ENCODE results near the gene MS4A4E.
"Not testable (repeated sequence)": the region's sequence is repeated elsewhere in the genome, so short reads cannot be mapped to it uniquely, and the experiment has no call there.

Gene MS4A4E

DNA sequence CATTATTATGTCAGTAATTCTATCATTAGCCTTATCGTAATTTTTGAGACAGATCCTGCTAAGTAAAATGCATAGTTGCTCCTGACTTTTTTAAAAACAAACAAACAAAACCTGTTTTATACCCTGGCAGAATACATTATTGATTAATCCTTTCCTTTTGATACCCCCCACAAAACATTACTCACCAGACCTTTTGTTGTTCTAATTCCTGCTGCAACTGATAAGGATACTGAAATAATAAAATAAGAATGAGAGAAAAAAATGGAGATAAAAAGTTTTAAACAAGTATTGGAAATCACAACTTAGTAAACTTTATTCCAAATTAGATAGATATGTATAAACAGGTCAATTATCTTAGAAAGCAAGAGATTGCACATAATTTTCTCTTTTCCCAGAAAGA, 28.6 kb downstream of the MS4A4E start:
- DNase-seq, result no peak

DNA sequence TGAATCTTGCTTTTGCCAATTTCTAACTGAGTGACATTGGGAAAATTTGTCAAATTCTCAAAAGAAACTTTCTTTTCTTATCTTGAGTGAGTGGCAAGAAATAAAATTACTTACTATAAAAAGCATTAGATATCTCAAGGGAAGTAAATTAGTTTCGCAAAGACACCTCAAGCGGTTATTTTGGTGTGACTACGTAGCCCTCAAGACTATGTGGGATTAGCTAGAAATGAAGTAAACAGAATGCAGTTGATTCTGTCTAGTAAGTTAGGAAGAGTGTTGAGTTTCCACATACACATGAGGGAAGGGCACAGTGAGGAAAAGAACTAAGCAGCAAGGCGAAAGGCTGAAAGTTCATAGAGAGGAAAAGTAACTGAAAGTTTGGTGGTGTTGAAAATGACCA, 31.7 kb downstream of the MS4A4E start:
- no peak for DNase-seq

DNA sequence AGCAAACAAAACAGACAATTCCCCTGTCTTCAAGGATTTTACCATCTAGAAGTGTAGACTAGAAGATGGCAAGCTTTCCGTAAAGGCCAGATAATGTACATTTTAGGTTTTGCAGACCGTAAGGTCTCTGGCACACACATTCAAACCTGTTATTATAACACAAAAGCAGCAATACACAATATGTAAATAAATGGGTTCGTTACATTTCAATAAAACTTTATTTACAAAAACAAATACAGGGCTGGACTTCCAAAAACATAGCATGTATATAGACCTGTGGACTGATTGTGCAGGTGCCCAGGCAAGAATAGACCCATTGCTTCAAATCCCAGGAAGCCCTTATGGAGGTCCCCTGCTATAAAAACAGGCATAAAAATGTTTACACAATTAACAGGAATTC, 33.0 kb downstream of the MS4A4E start:
- no peak for DNase-seq

DNA sequence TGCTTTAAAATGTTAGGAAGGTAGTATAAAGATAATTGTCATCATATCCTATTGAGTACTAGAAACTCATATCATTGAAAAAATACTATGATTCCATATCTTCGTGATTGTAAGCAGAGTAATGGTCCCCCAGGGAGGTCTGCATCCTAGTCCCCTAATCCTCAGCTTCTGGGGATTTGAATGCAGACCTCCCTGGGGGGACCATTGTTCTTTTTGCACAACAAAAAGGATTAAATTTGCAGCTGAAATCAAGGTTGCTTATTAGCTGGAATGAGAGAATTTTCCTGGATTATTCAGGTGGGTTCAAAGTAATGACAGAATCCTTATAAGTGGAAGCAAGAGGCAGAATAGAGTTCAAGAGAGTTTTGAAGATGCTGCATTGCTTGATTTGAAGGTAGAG, 34.0 kb downstream of the MS4A4E start:
- DNase-seq, result no peak

DNA sequence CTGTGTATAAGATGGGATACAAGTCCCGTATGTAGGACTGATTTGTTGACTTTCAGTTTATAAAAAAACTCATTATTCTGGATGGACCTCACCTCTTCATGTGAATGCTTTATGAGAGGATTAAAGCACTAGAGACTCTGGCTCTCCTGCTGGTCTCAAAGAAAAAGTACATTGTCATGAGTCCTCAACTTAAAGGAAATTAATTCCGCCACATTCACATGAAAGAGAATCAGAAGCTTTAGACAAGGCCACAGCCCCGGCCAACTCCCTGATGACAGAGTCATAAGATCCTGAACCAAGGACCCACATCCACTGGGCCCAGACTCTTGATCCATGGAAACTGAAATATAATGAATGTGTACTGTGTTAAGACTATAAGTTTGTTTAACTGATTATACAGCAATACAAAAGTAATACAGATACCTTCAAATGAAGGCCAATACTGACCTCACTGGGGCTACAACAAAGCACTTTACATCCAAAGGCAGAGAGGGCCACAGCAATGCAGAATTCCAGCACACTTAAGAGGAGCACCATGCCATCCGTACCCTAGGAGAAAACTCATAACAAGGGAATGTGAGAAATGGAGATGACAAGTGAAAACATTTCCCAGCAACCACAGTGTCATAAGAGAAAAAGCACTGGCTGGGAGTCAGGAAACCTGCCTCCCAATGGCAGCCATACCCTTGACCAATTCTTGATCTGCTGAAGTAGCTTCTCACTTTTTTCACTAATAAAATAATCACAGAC, 34.6 kb downstream of the MS4A4E start:
- DNase-seq, result no peak

DNA sequence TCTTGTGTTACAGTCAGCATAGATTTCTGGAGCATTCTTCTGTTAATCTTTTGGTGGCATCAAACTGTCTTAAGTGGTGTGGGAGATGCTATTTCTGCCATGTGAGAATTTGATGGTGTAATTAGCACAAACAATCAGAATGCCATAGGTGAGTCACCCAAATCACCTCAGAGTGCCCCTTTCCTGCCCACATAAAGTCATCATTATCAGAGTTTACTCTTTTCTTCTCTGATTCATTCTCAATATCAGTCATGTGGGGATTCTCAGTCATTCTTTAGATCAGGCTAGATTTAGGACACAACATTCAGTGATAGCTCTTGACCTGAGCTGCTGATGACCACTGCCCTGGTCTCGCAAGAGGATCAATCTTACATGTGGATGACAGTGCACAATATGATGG, 36.3 kb downstream of the MS4A4E start:
- DNase-seq, result no peak

DNA sequence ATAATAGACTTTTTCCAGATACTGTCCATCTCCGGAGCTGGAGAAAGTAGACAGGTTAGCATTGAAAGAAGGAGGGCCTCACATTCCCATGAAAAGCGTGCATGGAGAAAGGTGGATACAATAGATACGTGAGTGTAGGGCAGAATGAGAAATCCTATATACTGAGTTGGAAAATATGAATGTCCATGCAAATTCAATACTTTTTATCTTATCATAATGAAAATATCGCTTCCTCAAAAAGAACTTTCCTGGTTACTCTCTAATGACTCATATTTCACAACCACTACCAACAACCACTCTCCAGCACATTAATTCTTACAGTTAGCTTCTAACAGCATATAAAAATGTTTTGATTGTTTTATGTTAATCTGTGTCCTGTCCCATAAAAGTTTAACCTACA, 38.0 kb downstream of the MS4A4E start:
- no peak for DNase-seq

DNA sequence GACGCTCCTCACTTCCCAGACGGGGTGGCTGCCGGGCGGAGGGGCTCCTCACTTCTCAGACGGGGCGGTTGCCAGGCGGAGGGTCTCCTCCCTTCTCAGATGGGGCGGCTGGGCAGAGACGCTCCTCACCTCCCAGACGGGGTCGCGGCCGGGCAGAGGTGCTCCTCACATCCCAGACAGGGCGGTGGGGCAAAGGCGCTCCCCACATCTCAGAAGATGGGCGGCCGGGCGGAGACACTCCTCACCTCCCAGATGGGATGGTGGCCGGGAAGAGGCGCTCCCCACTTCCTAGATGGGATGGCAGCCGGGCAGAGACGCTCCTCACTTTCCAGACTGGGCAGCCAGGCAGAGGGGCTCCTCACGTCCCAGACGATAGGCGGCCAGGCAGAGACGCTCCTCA, 41.6 kb downstream of the MS4A4E start:
- DNase-seq, result not testable (repeated sequence)

DNA sequence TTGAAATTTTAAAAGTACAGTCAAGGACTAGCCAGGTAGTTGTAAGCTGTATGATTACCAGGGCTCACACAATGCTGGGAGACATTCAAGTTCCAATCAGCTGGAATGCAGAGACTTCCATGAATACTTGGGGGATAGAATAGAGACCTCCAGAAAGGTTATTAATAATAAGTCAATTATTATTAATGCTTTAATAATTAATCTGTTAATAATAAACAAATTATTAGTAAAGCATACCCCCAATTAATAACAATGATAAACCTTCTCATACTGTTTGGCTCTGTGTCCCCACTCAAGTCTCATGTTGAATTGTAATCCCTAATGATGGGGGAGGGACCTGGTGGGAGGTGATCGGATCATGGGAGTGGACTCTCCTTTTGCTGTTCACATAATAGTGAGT, 45.5 kb downstream of the MS4A4E start:
- no peak for DNase-seq

DNA sequence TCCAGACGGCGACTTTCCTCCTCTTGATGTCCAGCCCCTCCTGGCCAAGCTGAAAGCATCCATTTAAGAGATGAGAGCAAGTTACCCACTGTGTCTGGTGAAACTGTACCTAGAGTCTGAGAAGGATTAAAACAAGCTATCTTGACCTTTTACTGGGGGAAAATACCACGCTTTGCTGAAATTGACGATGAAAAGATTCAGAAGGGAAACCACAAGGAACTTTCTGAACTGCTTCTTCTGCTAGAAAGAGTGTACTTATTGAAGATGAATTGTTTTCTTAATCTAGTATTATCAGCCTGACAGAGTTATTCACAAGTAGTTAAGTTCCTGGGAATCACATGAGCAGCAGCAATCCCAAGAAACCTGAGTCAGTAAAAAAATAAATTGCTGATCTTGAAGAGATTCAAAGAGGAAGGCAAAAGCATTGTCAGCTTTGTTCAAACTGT, 47.0 kb downstream of the MS4A4E start:
- DNase-seq, result no peak

DNA sequence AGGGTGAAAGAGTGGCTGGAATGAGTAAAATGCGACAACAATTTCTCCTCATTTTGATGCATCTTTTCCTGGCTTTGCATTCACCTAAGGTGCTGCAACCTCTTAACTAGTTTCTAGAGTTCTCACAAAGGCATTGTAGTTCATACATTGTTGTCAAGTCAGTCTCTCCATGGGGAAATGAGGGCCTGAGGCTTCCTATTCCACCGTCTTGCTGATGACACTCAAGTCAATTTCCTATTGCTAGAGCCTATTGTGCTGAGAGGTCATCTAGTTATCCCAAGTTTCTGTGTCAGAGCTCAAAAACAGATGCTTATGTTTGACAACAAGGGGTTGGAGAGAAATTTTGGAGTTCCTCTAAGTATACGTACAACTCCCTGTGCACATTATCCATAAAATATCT, 48.4 kb downstream of the MS4A4E start:
- no peak for DNase-seq

DNA sequence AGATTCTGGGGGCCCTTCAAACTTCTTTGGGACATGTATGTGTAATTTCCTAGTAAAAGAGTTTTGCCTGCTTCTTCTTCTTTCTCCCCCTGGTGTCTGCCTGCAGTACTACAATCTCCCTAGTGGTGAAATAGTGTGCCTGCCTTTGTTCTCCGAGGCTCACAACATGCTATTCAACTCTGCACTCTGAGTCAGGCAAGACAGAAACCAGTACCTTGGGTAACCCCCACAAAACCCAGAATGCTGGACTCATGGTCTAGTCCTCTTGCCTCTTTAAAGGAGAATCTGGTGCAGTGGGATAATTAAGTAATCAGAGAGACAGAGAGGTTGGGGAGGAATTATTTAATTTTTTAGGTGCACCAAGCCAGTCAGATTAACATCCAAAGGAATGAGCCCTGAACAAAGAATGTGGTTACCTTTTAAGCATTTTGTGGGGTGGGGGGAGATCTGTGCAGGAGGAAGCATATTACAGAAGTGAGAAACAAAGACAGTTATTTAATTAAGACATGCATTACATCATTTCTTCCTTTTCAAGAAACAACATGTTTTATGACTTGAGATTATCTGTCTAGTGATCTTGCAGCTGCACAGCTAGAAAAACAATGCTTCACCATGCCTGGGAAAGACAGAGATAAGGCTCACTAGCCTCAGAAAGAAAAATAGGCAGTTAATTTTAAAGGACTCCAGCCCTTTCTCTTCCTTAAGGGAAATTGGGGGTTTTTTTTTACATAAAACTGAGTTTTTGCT, 49.1 kb downstream of the MS4A4E start:
- no peak for DNase-seq

DNA sequence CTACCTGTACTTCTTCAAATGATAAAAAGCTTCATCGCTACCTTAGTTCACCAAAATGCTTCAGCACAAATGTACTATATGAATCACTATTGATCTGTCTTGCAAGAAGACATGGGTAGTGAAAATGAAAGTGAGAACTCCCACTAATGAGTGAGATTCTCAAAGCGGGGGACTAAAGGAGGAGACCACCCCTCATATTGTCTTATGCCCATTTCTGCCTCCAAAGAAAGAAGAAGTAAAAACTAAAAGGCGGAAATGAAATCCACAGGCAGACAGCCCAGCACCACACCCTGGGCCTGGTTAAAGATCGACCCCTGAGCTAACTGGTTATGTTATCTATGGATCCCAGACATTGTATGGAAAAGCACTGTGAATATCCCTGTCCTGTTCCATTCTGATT, 50.4 kb downstream of the MS4A4E start:
- DNase-seq, result not testable (repeated sequence)

DNA sequence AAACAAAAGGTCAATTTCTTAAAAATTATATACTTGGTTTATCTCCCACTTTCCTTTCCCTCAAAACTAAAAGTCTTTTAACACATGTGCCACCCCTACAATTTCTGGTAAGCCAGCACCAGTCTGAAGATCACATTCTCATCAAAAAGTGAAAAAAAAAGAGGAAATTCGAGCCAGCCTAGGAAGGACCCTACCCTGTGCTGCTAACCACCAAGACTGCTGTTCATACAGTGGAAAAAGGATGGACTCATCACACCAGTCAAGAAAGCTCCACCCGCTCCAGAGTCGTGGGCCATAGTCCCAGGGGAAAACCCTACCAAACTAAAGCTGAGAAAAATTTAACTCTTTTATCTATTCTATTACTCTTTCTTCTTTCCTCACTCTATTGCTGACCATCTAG, 54.5 kb downstream of the MS4A4E start:
- not testable (repeated sequence) for DNase-seq

DNA sequence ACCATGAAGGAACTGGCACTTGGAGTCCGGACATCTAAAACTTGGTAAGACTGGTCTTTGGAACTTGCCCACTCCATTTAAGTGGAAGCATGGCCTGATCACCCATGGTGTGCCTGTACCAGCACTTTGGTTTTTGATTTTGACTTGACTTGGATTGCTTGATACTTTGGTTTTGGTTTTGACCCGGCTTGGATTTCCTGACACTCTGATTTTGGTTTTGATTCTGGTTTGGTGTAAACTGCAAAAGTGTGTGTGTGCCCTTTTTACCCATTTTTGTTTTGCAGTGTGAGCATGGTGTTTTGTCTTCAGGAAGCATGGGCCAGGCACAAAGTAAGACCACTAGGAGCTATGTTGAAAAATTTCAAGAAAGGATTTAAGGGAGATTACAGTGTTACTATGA, 56.8 kb downstream of the MS4A4E start:
- not testable (repeated sequence) for DNase-seq

DNA sequence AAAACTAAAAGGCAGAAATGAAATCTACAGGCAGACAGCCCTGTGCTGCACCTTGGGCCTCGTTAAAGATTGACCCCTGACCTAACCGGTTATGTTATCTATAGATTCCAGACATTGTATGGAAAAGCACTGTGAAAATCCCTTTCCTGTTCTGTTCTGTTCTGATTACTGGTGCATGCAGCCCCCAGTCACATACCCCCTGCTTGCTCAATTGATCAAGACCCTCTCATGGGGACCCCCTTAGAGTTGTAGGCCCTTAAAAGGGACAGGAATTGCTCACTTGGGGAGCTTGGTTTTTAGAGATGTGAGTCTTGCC, 57.5 kb downstream of the MS4A4E start:
- not testable (repeated sequence) for DNase-seq

DNA sequence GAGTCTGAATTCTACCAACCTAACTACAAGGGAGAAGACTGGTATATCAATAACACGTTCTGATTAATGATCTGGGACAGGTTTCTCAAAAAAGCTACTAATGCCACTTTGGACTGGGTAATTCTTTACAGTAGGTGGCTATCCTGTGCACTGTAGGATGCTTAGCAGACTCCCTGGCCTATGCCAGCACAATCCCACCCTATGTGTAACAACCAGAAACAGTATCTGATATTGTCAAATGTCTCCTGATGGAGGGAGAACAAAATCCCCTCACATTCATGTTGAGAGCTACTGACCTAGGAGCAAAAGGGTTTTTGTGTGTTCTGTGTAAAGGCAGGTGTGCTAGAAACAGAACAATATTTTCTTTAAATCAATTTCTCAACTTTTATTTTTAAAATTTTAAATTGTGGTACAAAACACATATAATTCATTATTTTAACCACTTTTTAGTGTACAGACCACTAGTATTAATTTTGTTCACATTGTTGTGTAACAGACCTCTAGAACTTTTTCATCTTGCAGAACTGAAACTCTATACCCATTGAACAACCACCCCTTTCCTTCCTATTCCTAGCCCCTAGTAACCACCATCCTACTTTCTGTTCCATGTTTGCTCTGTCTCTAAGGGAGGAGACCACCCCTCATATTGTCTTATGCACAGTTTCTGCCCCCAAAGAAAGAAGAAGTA, 58.0 kb downstream of the MS4A4E start:
- DNase-seq, result no peak

DNA sequence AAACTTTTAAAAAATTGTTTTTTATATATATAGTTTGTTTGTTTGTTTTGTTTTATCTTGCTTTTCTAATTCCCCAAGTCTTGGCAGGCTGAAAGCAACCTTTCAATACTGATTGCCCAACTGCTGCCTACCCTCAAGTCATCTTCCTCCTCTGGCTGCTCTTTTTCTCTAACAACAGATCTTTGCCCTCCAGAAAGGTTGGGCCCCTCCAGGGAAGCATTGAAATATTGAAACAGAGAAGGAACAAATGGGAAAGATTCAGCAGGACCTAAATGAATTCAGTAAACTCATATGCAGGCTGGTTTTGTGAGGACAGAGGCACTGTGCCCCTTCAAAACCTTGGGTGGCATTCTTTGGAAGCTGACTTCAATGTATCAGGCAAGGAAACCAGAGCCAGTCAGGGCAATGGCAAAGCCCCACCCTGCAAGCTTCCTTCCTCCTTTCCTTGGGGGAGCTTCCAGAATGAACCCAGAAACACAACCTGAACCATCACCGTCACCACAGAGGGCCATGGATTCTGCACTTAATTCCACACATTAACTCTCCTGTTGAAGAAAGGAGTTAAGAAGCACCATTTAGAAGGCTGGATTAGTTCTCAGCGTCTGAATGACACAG, 59.2 kb downstream of the MS4A4E start:
- DNase-seq, result no peak

DNA sequence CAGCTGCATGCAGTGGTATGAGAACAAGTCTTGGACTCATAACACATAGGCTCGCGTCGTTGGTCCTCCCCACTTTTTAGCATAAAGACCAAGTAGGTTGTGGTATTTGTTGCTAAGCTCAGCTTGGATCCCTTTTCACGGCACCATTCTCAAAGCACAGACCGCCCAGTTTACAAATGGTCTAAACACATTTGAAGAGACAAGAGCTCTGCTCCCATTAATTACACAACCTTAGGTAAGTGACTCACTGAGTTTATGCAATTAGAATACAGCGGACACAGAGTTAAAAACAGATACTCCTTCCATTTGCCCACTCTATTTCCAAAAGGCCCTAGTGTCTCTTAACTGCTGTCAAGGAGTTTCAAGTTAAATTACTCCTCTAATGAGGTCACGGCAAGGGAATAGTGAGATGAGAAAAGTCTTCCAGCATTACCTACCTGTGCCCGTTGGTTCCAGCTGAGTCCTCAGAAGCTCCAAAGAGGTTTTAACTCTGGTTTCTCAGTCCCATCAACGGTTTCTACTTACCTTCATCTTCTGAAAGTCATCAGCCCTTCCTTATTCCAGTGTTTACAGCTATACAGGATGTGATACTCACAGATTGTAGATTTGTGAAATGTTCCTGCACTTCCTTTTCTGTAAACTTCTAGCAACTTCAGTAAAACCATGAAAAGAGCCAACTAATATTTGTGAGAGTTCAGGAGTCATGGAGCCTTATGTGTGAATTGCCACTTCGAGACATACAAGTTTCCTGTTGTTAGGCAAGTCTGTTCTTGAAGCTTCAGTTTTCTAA, 60.2 kb downstream of the MS4A4E start, which contains the start of gene MS4A6A:
Gene MS4A6A, minus strand, starts transcription at position 543 of the 790 bp plus-strand sequence. CDS start 1,356 bp downstream, outside the sequence.
- DNase-seq, result no peak

DNA sequence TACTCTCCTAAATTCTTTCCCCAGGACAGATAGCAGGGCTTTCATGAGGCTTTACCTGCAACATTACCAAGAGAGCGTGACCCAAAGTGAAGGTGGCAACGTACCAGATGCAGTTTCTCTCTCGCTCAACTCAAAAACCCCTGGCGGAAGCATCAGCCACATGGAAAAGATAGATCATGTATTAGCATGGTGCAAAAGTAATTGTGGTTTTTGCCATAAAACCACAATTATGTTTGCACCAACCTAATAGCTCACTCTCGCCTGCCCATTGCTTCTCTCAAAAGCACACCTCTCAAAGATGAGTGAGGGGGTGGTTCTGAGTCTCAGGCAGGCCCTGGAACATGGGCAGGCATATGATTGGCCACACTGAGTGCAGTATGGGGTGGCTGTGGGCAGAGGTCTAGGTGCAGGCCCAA, 67.1 kb downstream of the MS4A4E start:
- no peak for DNase-seq

DNA sequence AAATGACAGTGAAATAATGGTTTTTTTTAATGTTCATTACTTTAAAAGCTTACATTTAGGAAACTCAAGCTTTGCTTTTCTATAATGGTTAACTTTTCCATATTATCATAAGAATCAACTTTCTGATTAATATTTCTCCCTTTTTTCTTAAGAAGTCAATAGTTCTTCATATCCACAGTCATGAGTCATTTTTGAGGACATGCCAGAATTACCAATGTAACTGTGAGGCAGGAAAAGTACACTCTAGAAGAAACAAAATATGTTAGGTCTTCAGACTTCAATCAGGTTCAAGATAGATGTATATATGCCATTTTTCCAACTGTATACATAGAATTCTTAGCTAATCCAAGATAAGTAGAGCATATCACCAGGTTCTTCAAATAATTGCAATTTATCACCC, 70.9 kb downstream of the MS4A4E start:
- no peak for DNase-seq

DNA sequence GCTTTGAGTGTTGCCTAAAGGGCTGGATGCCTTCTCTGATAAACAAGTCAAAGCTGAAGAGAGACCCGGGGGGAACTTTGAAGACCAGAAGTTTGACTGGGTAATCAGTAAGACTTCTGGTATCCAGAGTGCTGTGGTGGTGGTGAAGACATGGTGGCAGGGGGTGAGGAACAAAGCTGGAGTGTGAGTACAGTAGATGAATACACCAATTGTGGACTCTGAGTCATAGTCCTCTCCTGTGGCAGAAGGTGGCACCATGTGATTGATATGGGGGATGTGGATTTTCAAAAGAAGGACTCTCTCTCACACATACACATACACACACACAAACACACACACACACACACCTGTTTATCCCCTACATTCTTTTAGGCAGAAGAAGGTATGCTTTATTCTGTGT, 72.4 kb downstream of the MS4A4E start:
- DNase-seq, result no peak

Measured in NCI-H187 treated with DMSO at 0.1 percent for 48 hours (cell line).